NCI-H446 treated with DMSO at 0.1 percent for 48 hours (cell line): ENCODE results near the gene SCRN2.

Source experiments
- DNase-seq: peaks from one replicate; lab custom pipeline; 2025; lab: John Stamatoyannopoulos, UW

The SCRN2 gene

GRCh38 chr17:47846716-47847340 is 5.8 kb upstream of the SCRN2 start:
- DNase-seq = no peak

GRCh38 chr17:47845716-47846075 is 4.6 kb upstream of the SCRN2 start:
- DNase-seq = no peak

- DNase-seq = no peak
These were observed 4.0 kb upstream of the SCRN2 start for GRCh38 chr17:47844814-47845715.

GRCh38 chr17:47844227-47844626 is 3.2 kb upstream of the SCRN2 start:
- DNase-seq = no peak

- DNase-seq = no peak
These were observed 2.3 kb upstream of the SCRN2 start for GRCh38 chr17:47843391-47843730.

GRCh38 chr17:47841488-47842291 is 617 bp upstream of the SCRN2 start:
- DNase-seq = no peak

- DNase-seq = no peak
These were observed 902 bp downstream of the SCRN2 start for GRCh38 chr17:47840001-47840741.

GRCh38 chr17:47839071-47839470 is 2.0 kb downstream of the SCRN2 start:
- DNase-seq = no peak

- no peak for DNase-seq
These were observed 2.4 kb downstream of the SCRN2 start for GRCh38 chr17:47838636-47839035.

- DNase-seq = no peak
These were observed 3.6 kb downstream of the SCRN2 start for GRCh38 chr17:47837401-47838039.

- no peak for DNase-seq
These were observed 4.5 kb downstream of the SCRN2 start for GRCh38 chr17:47836601-47837000.

- no peak for DNase-seq
These were observed 6.3 kb downstream of the SCRN2 start for GRCh38 chr17:47834756-47835155.

- no peak for DNase-seq
These were observed 9.1 kb downstream of the SCRN2 start for GRCh38 chr17:47831934-47832327.

GRCh38 chr17:47831003-47831933 is 9.8 kb downstream of the SCRN2 start, which contains the start of the genes LRRC46 and MRPL10:
LRRC46 (plus strand) TSS chr17:47831670; CDS start chr17:47831990, 320 bp downstream.
MRPL10 (minus strand) TSS chr17:47831541; CDS start chr17:47831511, 30 bp downstream.
- DNase-seq = peak; percentile 74

- DNase-seq = no peak
These were observed 10.6 kb downstream of the SCRN2 start for GRCh38 chr17:47830396-47831002.

- DNase-seq = no peak
These were observed 11.2 kb downstream of the SCRN2 start for GRCh38 chr17:47829870-47830269.

GRCh38 chr17:47823519-47823918 is 17.6 kb downstream of the SCRN2 start:
- no peak for DNase-seq

- DNase-seq = no peak
These were observed 18.3 kb downstream of the SCRN2 start for GRCh38 chr17:47822785-47823184.

- peak; percentile 33 for DNase-seq
These were observed 19.4 kb downstream of the SCRN2 start, which contains the start of gene OSBPL7 for GRCh38 chr17:47821424-47822391. OSBPL7 (minus strand) TSS chr17:47821794; CDS start chr17:47820278, 1,516 bp downstream.
